Measurements from ENCODE around the gene MFAP3. TPM values are rescaled to one million over a fixed set of nuclear protein-coding genes. Genes with fewer than 3 reads are reported as not detected.
"Not testable (repeated sequence)": the region's sequence is repeated elsewhere in the genome, so short reads cannot be mapped to it uniquely, and the experiment has no call there.

Gene MFAP3
- polyA plus RNA-seq, 2 of the 4 experiments (the other 2 are of a cell fraction), result 25.1 to 38.9 TPM

GRCh38 chr5:154015071-154015693 lies 23.6 kb upstream of the MFAP3 start:
- DNase-seq (ENCODE audit: low read depth in 1 of 2, low spot score in 1 of 2) (no peak), ATAC-seq (no peak), FAIRE-seq (no peak)
- Histone ChIP-seq H3K4me1 (no peaks in the 10 kb centered on the region), H3K9me3 (no peaks in the 10 kb centered on the region), H3K4me3 (no peak overlapping the region), H3K27ac (no peak overlapping the region), H3K4me2 (no peak overlapping the region)
- POLR2A ChIA-PET, result no interaction called here
- WGBS (ENCODE audit: missing lambda C conversion rate), result 86% methylated on average over 4 of the region's 4 CpGs
- CTCF ChIA-PET, result interaction anchor here (1.4 kb wide), 1 partner anchor 41 kb away, joined by 4 read pairs; no protein-coding TSS in a partner anchor
- no peak for TF ChIP-seq NFE2L2 (conservative IDR thresholded peaks at IDR 0.05; ENCODE audit: low read length)
- no peak for TF ChIP-seq FOSL2 (IDR thresholded peaks at IDR 0.05)
- no peak for TF ChIP-seq FOSL2 (CRISPR knock-in tag; IDR thresholded peaks at IDR 0.05)
- TF ChIP-seq FOSB (CRISPR knock-in tag; IDR thresholded peaks at IDR 0.05), result no peak
- TF ChIP-seq RARB (CRISPR knock-in tag; IDR thresholded peaks at IDR 0.05), result no peak
- no peak for TF ChIP-seq NR3C1 (IDR thresholded peaks at IDR 0.05)
- no peak for TF ChIP-seq SMC3 (IDR thresholded peaks at IDR 0.05)
- no peak for TF ChIP-seq CBX8 (IDR thresholded peaks at IDR 0.05)
- no peak for TF ChIP-seq SREBF2 (IDR thresholded peaks at IDR 0.05)
- no peak for TF ChIP-seq BHLHE40 (IDR thresholded peaks at IDR 0.05; ENCODE audit: low read depth, low read length)
- TF ChIP-seq, protein P1, sequence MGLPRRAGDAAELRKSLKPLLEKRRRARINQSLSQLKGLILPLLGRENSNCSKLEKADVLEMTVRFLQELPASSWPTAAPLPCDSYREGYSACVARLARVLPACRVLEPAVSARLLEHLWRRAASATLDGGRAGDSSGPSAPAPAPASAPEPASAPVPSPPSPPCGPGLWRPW (IDR thresholded peaks at IDR 0.05), result no peak
- TF ChIP-seq, protein P2, sequence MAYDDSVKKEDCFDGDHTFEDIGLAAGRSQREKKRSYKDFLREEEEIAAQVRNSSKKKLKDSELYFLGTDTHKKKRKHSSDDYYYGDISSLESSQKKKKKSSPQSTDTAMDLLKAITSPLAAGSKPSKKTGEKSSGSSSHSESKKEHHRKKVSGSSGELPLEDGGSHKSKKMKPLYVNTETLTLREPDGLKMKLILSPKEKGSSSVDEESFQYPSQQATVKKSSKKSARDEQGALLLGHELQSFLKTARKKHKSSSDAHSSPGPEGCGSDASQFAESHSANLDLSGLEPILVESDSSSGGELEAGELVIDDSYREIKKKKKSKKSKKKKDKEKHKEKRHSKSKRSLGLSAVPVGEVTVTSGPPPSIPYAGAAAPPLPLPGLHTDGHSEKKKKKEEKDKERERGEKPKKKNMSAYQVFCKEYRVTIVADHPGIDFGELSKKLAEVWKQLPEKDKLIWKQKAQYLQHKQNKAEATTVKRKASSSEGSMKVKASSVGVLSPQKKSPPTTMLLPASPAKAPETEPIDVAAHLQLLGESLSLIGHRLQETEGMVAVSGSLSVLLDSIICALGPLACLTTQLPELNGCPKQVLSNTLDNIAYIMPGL (CRISPR knock-in tag; IDR thresholded peaks at IDR 0.05; ENCODE audit: borderline replicate concordance), result no peak
- TF ChIP-seq KDM1A (IDR thresholded peaks at IDR 0.05; ENCODE audit: low read depth), result no peak
- TF ChIP-seq HOXB13 (CRISPR knock-in tag; IDR thresholded peaks at IDR 0.05; ENCODE audit: low read depth), result no peak
- no peak for TF ChIP-seq MAX (IDR thresholded peaks at IDR 0.05)
- no peak for TF ChIP-seq ZFP36 (IDR thresholded peaks at IDR 0.05; ENCODE audit: borderline replicate concordance, partially characterized antibody)
- no peak for TF ChIP-seq TFCP2L1 (CRISPR knock-in tag; IDR thresholded peaks at IDR 0.05)

GRCh38 chr5:154018919-154019318 lies 19.8 kb upstream of the MFAP3 start:
- WGBS (ENCODE audit: missing lambda C conversion rate), result 91% methylated on average over 1 of the region's 1 CpG
- POLR2A ChIA-PET; CTCF ChIA-PET; FAIRE-seq; ATAC-seq; H3K9me3 ChIP-seq; DNase-seq (ENCODE audit: low read depth in 1 of 2, low spot score in 1 of 2); H3K4me2 ChIP-seq; H3K4me3 ChIP-seq; H3K27ac ChIP-seq; H3K4me1 ChIP-seq: not testable (repeated sequence)

- Histone ChIP-seq H3K4me3 (no peak overlapping the region), H3K27ac (no peak overlapping the region), H3K4me2 (no peak overlapping the region), H3K4me1 (no peaks in the 10 kb centered on the region), H3K9me3 (no peaks in the 10 kb centered on the region)
- ChIA-PET CTCF (interaction anchor here (0.7 kb wide), 1 partner anchor 47 kb away, joined by 3 read pairs; no protein-coding TSS in a partner anchor), POLR2A (no interaction called here)
- TF ChIP-seq, protein P3, sequence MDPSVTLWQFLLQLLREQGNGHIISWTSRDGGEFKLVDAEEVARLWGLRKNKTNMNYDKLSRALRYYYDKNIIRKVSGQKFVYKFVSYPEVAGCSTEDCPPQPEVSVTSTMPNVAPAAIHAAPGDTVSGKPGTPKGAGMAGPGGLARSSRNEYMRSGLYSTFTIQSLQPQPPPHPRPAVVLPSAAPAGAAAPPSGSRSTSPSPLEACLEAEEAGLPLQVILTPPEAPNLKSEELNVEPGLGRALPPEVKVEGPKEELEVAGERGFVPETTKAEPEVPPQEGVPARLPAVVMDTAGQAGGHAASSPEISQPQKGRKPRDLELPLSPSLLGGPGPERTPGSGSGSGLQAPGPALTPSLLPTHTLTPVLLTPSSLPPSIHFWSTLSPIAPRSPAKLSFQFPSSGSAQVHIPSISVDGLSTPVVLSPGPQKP (IDR thresholded peaks at IDR 0.05; ENCODE audit: low read depth, low read length), result no peak
- no peak for TF ChIP-seq ZNF302 (CRISPR knock-in tag; IDR thresholded peaks at IDR 0.05)
- TF ChIP-seq ZC3H11A (IDR thresholded peaks at IDR 0.05), result no peak
- TF ChIP-seq RARB (CRISPR knock-in tag; IDR thresholded peaks at IDR 0.05), result no peak
- no peak for TF ChIP-seq FOSL2 (IDR thresholded peaks at IDR 0.05)
- TF ChIP-seq FOSL2 (CRISPR knock-in tag; IDR thresholded peaks at IDR 0.05), result no peak
- no peak for TF ChIP-seq MYC (IDR thresholded peaks at IDR 0.05; ENCODE audit: borderline replicate concordance, low read length)
- DNase-seq (ENCODE audit: low read depth in 1 of 2, low spot score in 1 of 2) (no peak), ATAC-seq (no peak), FAIRE-seq (no peak)
These were observed 12.8 kb upstream of the MFAP3 start for GRCh38 chr5:154025951-154026350.
